HG03460 (cell line): ENCODE data around the gene RNF157.

Source experiments
- ATAC-seq: cut with Tn5 transposase; IDR thresholded peaks from one replicate; pipeline ENCODE4 v1.9.1; 2021; ENCODE audit not compliant: unreplicated experiment

RNF157 gene

GRCh38 chr17:76131051-76131691 lies 109.1 kb downstream of the RNF157 start:
- no peak for ATAC-seq

GRCh38 chr17:76130473-76130872 lies 109.8 kb downstream of the RNF157 start:
- ATAC-seq = no peak

- ATAC-seq = no peak
These were observed 114.4 kb downstream of the RNF157 start for GRCh38 chr17:76125922-76126321.

- no peak for ATAC-seq
These were observed 115.0 kb downstream of the RNF157 start for GRCh38 chr17:76125391-76125675.

DNA sequence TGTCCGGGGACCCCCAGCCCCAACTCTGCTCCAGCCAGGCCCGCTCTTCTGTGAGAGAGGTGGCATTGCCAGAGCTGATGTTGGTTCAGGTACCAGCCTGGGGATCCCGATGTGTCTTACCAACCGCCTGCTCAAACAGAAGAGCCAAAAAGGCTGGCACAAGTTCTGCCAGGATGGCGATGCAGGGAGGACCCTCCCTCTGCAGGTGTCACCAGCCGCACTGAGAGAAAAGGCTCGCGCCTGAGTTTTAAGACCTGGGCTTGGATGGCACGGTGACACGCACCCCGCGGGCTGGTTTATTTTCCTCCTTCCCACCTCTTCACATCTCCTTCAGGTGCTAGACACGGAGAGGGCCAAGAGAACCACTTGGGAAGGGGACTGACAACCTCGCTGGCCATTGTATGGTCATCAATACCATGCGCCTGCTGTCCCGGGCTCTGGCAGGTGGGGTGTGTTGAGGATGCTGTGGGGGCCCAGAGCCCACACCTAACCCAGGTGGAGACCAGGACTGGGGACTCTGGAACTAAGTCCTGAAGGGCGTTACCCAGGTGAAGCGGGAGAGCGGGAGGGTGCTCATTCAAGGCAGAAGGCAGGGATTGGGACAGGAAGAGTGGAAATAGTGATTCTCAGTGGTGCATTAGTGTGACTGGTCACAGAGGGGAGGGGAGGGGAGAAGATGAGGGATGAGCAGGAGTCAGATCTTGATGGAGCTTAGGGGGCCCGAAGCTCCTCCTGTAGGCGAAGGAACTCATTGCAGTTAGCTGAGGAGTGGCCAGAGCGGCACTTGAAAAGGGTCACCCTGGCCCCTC lies 115.5 kb downstream of the RNF157 start:
- no peak for ATAC-seq

- ATAC-seq = no peak
These were observed 116.3 kb downstream of the RNF157 start for GRCh38 chr17:76123749-76124581.

GRCh38 chr17:76123191-76123499 lies 117.1 kb downstream of the RNF157 start:
- ATAC-seq = no peak

- no peak for ATAC-seq
These were observed 117.7 kb downstream of the RNF157 start for GRCh38 chr17:76122431-76123190.

GRCh38 chr17:76121932-76122430 lies 118.3 kb downstream of the RNF157 start:
- no peak for ATAC-seq

GRCh38 chr17:76120658-76121008 lies 119.7 kb downstream of the RNF157 start:
- no peak for ATAC-seq

GRCh38 chr17:76119409-76120371 lies 120.6 kb downstream of the RNF157 start:
- no peak for ATAC-seq

GRCh38 chr17:76115138-76115754 lies 125.0 kb downstream of the RNF157 start:
- no peak for ATAC-seq

DNA sequence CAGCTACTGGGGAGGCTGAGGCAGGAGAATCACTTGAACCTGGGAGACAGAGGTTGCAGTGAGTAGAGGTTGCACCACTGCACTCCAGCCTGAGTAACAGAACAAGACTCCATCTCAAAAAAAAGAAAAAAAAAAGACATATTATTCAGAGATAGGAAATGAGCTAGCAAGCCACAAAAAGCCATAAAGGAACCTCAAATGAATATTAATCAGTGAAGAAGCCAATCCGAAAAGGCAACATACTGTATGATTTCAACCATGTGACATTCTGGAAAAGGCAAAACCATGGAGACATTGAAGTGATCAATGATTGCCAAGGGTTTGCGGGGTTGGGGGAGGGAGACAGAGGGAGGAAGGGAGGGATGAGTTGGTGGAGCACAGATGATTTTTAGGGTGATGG lies 128.3 kb downstream of the RNF157 start:
- no peak for ATAC-seq

DNA sequence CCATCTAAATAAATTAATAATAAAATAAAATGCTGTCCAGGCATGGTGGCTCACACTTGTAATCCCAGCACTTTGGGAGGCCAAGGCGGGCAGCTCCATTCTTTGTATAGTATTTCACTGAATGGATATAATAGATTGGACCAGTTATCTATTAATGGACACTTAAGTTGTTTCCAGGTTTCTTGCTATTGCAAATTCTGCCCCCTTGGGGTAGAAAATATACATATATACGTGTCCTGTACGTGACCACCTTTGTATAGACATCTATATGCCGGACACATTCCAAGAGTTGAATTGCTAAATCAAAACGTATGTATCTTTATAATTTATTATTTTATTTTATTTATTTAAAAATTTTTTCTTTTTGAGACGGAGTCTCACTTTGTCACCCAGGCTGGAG lies 132.8 kb downstream of the RNF157 start:
- no peak for ATAC-seq

DNA sequence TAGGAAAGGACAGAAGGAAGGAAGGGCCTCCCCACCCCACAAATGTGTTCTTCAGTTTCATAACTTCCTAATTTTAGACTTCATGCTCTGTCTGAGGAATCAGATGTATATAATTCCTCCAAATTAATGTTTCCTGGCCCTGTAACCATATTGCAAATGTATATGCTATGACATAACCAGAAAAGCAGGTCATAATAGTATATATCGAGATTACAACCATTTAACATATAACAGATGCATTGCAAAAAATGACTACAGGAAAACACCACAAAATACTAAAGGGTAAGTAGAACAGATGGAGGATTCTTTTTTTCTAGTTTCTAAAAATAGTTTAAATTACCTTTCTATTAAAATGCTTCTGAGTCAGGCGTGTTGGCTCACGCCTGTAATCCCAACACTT lies 133.6 kb downstream of the RNF157 start:
- no peak for ATAC-seq

- ATAC-seq = no peak
These were observed 135.4 kb downstream of the RNF157 start for GRCh38 chr17:76104896-76105231.

DNA sequence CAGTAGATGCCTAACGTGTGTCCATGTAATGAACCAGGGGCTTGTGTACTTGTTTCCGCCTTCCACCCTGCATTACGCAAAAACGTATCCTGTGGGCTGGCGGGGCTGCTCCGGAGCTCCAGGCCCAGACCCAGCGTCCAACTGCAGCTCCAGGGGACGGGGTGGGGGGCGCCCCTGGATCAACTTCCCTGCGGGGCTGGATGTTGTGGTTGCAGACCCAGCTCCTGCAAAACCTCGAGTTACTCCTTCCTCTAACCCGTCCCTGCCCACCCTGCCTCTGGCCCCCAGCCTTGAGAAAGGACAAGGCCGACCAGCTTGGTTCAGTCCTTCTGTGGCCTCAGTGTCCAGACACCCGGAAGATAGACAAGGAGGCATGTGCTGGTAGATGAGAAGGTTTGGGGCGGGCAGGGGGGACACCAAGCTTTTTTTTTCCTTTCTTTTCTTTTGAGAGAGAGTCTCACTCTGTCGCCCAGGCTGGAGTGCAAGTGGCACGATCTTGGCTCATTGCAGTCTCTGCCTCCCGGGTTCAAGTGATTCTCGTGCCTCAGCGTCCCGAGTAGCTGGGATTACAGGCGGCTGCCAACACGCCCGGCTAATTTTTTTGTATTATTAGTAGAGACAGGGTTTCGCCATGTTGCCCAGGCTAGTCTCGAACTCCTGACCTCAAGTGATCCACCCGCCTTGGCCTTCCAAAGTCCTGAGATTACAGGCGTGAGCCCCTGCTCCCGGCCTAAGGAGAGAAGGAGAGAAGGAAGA lies 136.0 kb downstream of the RNF157 start:
- ATAC-seq = no peak

DNA sequence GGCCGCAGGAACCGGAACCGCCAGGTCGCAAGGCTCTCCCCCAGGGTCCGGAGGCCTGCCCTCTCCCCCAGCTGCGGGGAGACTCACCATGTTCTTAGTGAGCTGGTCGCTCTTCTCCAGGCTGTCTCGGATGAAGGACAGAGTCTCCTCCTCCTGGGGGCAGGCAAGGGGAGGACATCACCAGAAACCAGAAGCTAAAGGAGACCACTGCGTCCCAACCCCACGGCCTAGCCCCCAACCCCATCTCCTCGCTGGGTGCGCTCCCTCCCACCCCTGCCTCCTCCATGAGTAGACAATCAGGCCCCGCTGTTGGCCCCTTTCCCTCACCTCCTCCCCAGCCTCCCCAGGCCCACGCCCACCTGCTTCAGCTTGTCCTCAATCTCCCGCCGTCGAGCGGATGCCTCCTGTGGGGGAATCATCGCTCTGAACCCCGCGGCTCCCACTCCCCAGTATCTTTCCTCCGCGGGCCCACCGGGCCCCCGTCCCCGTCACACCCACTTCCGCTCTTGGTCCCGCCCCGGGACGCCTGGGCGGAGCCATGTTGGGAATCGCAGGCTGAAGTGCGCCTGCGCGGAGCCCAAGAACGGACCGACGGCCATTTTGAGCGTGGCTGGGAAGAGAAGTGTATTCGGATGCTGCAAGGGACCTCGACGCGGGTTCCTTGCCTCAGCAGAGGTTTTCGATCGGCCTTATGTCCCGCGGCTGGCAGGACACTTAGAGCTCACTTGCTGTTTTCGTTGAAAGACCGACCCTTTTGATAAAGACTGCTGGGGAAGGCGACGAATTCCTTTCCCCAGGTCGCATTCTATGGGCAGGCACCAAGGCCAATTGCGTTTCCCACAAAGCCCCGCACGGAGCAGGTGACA lies 136.8 kb downstream of the RNF157 start, which contains the start of gene EXOC7:
Gene EXOC7, minus strand, starts transcription at position 514 of the 866 bp plus-strand sequence. Its CDS starts 95 bp downstream, at position 419.
- peak; percentile 83 for ATAC-seq
